Heart left ventricle (tissue), 16 donors: ENCODE results near the gene LAPTM5. TPM values are rescaled to one million over a fixed set of nuclear protein-coding genes. Genes with fewer than 3 reads are reported as not detected.
A peak's percentile ranks its signal among the peaks of the same experiment; 100 is the strongest.

Experiments
- ATAC-seq, 4 donors: fragments of 200-7000 bp; cut with Tn5 transposase; one replicate each; pipeline ENCODE4 v1.9.1; 2020 to 2022; ENCODE audit warnings: moderate library complexity in 4 of 4, mild to moderate bottlenecking in 3 of 4, moderate number of reproducible peaks in 1 of 4
- DNase-seq, 5 donors: peaks; one replicate each; pipeline ENCODE4 v3.0.0-alpha.2; 2020
- H3K27ac ChIP-seq, 12 donors: fragments of 200-600 bp; sonication (generic) in 4 of 12; one replicate each; pipeline versions ENCODE4 v1.5.0 to v1.8.0; 2016 to 2022; ENCODE audit warnings: mild to moderate bottlenecking in 2 of 12
- H3K27me3 ChIP-seq, 9 donors: fragments of 200-600 bp; sonication (generic) in 2 of 9; one replicate each; pipeline versions ENCODE4 v1.5.1 to v1.8.0; 2016 to 2022; ENCODE audit warnings: mild to moderate bottlenecking in 3 of 9
- H3K36me3 ChIP-seq, 9 donors: fragments of 200-600 bp; sonication (generic) in 2 of 9; one replicate each; pipeline versions ENCODE4 v1.5.0 to v1.8.0; 2018 to 2022; ENCODE audit warnings: mild to moderate bottlenecking in 2 of 9
- H3K4me1 ChIP-seq, 12 donors: fragments of 200-600 bp; sonication (generic) in 4 of 12; one replicate each; pipeline versions ENCODE4 v1.5.0 to v1.8.0; 2016 to 2022; ENCODE audit warnings: mild to moderate bottlenecking in 3 of 12
- H3K4me3 ChIP-seq, 12 donors: fragments of 200-600 bp; sonication (generic) in 4 of 12; one replicate each; pipeline versions ENCODE4 v1.5.0 to v1.8.0; 2017 to 2022; ENCODE audit warnings: mild to moderate bottlenecking in 9 of 12, moderate library complexity in 4 of 12
- H3K9me3 ChIP-seq, 12 donors: fragments of 200-600 bp; sonication (generic) in 4 of 12; one replicate each; pipeline versions ENCODE4 v1.5.0 to v1.8.0; 2016 to 2022; ENCODE audit warnings: mild to moderate bottlenecking in 1 of 12
- POLR2A ChIP-seq, 2 donors: fragments of 450-650 bp; IDR thresholded peaks; one replicate each; pipeline ENCODE4 v1.6.1; 2017; ENCODE audit warnings: antibody characterized with exemption in 2 of 2, mild to moderate bottlenecking in 2 of 2, moderate library complexity in 2 of 2
- WGBS, 4 donors: extraction: QIAGEN DNeasy Blood & Tissue Kit in 2 of 4; methylation state at CpG; one replicate each; pipeline versions ENCODE4 v1.1.5 to v1.1.7; 2013 to 2018; 5-methylcytosine and 5-hydroxymethylcytosine counted together
- intact Hi-C, 10 donors: fragments of 100-400 bp; cut with DNase I; formaldehyde crosslinking; loops; one replicate each; pipeline versions ENCODE4 v1.11.1 to v1.14.2; 2022
- long read RNA-seq, 3 donors: library from polyadenylated mRNA; unstranded; transcript quantifications; one replicate each; pipeline ENCODE4 v2.0.0, GENCODE V29; 2020 to 2021
- polyA plus RNA-seq, 2 donors: library from polyadenylated mRNA; stranded (reverse); fragments of 200-250 nt; gene quantifications; one replicate each; pipeline ENCODE4 v1.2.3, GENCODE V29; 2013
- total RNA-seq, 9 donors: library from RNA; depleted of rRNA in 2 of 9; stranded (reverse); fragments of >200 nt in 2 of 9; fragmentation: NEBNext Ultra II Directional in 3 of 9; extraction: Animal tissue kit (Norgen Biotek cat#: 25700) in 3 of 9; gene quantifications; one replicate each; pipeline versions ENCODE4 v1.1.0 to v1.2.4, GENCODE V29; 2016 to 2023
- TF ChIP-seq, protein P1 (sequence below), 12 donors: fragments of 200-600 bp; sonication (generic) in 4 of 12; IDR thresholded peaks; one replicate each; pipeline versions ENCODE4 v1.5.0 to v1.8.0; 2018 to 2022; ENCODE audit warnings: antibody characterized with exemption in 12 of 12, mild to moderate bottlenecking in 5 of 12
- donor health status: ischemic (EF 13 %, LVEDD 7.1; RV severe dilation, severe dysfunction).
- donor health status: healthy with polysubstance abuse.
- donor health status: DM: no; HTN: yes; CAD: no.
- donor health status: DM: no; HTN: no; CAD: no.
- donor health status: ischemic (EF 25% LVEDD 6.9; RV normal size, moderate dysfunction).
- donor health status: ischemic (EF 25% LVEDD 5.7; RV mildly dilated, moderate dysfunction).
- donor health status: healthy.
- donor health status: DM: yes; HTN: yes; CAD: no.
- donor health status: ischemic (EF 35%, LVEDD 5.7; RV mildly dilated, moderate dysfunction).
- donor health status: nonischemic (EF 11% LVEDD 7.7; RV severe dilation, severe dysfunction).
- donor health status: DM: yes; HTN: yes; CAD: no.
- donor health status: PGD.
- donor health status: ischemic (EF 29% LVEDD 5.4; RV normal size, mild dysfunction).
- donor health status: nonischemic (EF 23%, LVEDD 6.1; RV moderate dilation, normal function).

Gene LAPTM5
- total RNA-seq (100 to 1,000 TPM in 1 of 9 donors, 10 to 100 TPM in 7, 1 to 10 TPM in 1; 9.4 to 260 (median 14.3) TPM), polyA plus RNA-seq (10 to 100 TPM in 1 of 2 donors, 1 to 10 TPM in 1; 6.9 to 28.7 TPM)
- long read RNA-seq, donor 1, partial matches to known transcripts = 1 of 7 reads
- long read RNA-seq, donor 1, other reads (novel, unspliced or antisense) = 2 of 7 reads
- long read RNA-seq, donor 2, transcript LAPTM5-201 (8 exons, 2,223 nt) = major isoform, 15 of 17 reads
- long read RNA-seq, donor 2, partial matches to known transcripts = 0 of 17 reads
- long read RNA-seq, donor 2, other reads (novel, unspliced or antisense) = 2 of 17 reads
- long read RNA-seq, donor 3, transcript LAPTM5-201 (8 exons, 2,223 nt) = major isoform, 12 of 19 reads
- long read RNA-seq, donor 3, partial matches to known transcripts = 3 of 19 reads
- long read RNA-seq, donor 3, other reads (novel, unspliced or antisense) = 4 of 19 reads

GRCh38 chr1:30757352-30758120 lies at the start of gene LAPTM5:
Gene LAPTM5 (minus strand): TSS chr1:30757774. CDS start chr1:30757745, 29 bp downstream.
- H3K27ac ChIP-seq = peak within 1 kb of the TSS; percentile 15 to 95 (median 58)
- peaks cover 0 to 7% (median 0%) of the 10 kb centered on the region in 9 donors for H3K27me3 ChIP-seq
- ATAC-seq (peak; percentile 48 to 79 (median 69)), DNase-seq (peak; percentile 57 to 89 (median 70))
- H3K4me3 ChIP-seq = peak within 1 kb of the TSS in 10 of 12 donors; percentile 21 to 64 (median 44)
- 49 to 54% (median 53%) methylated on average over 18 to 21 of the region's 21 CpGs for WGBS, 4 donors
- intact Hi-C loops = no loop called here
- H3K36me3 ChIP-seq = peaks cover 0 to 12% (median 0%) of the 10 kb centered on the region in 9 donors
- TF ChIP-seq POLR2A (IDR thresholded peaks at IDR 0.05) = peak in 1 of 2 donors; percentile 17
- TF ChIP-seq, protein P1, sequence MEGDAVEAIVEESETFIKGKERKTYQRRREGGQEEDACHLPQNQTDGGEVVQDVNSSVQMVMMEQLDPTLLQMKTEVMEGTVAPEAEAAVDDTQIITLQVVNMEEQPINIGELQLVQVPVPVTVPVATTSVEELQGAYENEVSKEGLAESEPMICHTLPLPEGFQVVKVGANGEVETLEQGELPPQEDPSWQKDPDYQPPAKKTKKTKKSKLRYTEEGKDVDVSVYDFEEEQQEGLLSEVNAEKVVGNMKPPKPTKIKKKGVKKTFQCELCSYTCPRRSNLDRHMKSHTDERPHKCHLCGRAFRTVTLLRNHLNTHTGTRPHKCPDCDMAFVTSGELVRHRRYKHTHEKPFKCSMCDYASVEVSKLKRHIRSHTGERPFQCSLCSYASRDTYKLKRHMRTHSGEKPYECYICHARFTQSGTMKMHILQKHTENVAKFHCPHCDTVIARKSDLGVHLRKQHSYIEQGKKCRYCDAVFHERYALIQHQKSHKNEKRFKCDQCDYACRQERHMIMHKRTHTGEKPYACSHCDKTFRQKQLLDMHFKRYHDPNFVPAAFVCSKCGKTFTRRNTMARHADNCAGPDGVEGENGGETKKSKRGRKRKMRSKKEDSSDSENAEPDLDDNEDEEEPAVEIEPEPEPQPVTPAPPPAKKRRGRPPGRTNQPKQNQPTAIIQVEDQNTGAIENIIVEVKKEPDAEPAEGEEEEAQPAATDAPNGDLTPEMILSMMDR (IDR thresholded peaks at IDR 0.05) = no peak
- no peaks in the 10 kb centered on the region for H3K9me3 ChIP-seq
- peaks cover 0 to 85% (median 16%) of the 10 kb centered on the region in 12 donors for H3K4me1 ChIP-seq

- DNase-seq (peak in 1 of 5 donors; percentile 10), ATAC-seq (no peak)
- peaks cover 0 to 25% (median 0%) of the 10 kb centered on the region in 9 donors for H3K27me3 ChIP-seq
- H3K4me3 ChIP-seq = peak overlapping the region in 4 of 12 donors; percentile 5 to 35 (median 13)
- no peak for TF ChIP-seq POLR2A (IDR thresholded peaks at IDR 0.05)
- TF ChIP-seq, protein P1 (IDR thresholded peaks at IDR 0.05) = no peak
- peak overlapping the region in 3 of 12 donors; percentile 2 to 13 (median 6) for H3K27ac ChIP-seq
- H3K4me1 ChIP-seq = peaks cover 3 to 39% (median 29%) of the 10 kb centered on the region in 12 donors
- H3K9me3 ChIP-seq = no peaks in the 10 kb centered on the region
- no peaks in the 10 kb centered on the region for H3K36me3 ChIP-seq
- WGBS, 4 donors = 60 to 79% (median 66%) methylated on average over 18 to 24 of the region's 24 CpGs
- intact Hi-C loops = loop anchor here in 1 of 10 donors (5.0 kb wide), 1 partner anchor 46 kb away; no protein-coding TSS in a partner anchor
Observed at GRCh38 chr1:30806381-30807317, 49.1 kb upstream of the LAPTM5 start.

DNA sequence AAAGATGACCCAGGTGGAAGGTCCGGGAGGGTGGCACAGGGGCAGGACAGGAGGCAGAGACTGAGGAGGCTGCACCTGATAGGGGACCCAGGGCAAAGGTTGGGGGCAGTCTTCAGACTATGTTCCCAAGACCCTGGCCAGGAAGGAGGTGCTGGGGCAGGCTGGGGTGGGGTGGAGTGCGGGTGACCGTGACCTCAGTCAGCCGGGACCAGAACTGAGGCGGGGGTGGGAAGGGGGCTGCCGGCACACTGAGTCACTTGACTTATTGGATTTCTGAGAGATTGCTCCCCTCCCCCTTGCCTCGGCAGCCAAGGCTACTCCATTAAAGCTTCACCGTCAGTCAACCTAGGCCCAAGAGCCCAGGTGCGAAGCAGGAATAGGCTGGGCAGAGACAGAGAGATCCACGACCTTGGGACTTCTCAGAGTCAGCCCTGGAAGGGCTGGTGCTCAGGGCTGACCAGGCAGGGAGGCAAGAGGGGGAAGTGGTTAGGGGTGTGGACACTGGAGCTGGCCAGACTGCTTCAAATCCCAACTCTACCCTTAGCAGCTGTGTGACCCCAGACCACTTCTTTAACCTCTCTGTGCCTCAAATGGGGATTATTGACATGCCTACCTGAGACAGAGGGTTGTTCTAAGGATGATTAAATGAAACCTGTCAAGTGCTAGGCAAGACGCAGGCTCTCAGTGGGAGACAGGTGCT lies 47.9 kb upstream of the LAPTM5 start:
- DNase-seq = no peak
- Histone ChIP-seq H3K4me1 (peaks cover 3 to 37% (median 28%) of the 10 kb centered on the region in 12 donors), H3K36me3 (no peaks in the 10 kb centered on the region), H3K27me3 (peaks cover 0 to 22% (median 0%) of the 10 kb centered on the region in 9 donors), H3K4me3 (no peak overlapping the region), H3K27ac (no peak overlapping the region), H3K9me3 (no peaks in the 10 kb centered on the region)
- WGBS, 4 donors = 74 to 83% (median 80%) methylated on average over 11 of the region's 11 CpGs
- intact Hi-C loops = loop anchor here in 1 of 10 donors (5.0 kb wide), 1 partner anchor 47 kb away; no protein-coding TSS in a partner anchor
- TF ChIP-seq, protein P1 (IDR thresholded peaks at IDR 0.05) = no peak
- no peak for TF ChIP-seq POLR2A (IDR thresholded peaks at IDR 0.05)
- ATAC-seq = no peak
